ENCODE data around the gene EXOC3L1.

Gene EXOC3L1

DNA sequence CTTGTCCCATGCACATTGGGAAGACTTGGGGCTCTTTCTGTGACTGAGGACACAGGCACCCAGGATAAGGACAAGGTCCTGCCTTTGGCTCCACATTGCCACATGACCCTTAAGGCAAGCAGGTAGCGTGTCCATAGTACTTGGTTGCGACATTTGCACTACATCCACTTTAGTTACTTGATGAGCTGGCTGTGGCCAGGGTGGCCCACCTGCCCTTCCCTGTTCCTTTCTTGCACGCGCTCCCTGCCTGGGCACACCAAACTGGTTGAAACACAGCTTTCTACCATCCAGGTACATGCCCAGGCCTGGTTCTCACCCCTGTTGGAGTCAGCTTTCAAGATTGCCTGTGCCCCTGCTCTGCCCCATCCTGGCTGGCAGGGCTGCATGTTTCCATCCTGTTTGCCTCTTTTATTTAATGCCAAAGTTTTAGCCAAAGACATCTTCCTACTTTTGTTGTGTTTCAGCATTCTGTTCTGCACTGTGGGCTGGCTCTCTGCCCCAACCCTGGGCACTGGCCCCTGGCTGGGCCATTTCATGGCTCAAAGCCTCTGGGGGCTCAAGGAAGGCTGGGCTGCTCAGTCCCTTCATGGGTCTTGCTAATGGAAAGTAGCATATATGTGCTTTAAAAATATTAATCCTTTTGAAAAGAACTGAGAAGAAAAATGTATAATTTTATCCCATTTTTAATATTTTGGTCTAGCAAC is 42.3 kb downstream of the EXOC3L1 start:
- peak; percentile 48 for DNase-seq

DNA sequence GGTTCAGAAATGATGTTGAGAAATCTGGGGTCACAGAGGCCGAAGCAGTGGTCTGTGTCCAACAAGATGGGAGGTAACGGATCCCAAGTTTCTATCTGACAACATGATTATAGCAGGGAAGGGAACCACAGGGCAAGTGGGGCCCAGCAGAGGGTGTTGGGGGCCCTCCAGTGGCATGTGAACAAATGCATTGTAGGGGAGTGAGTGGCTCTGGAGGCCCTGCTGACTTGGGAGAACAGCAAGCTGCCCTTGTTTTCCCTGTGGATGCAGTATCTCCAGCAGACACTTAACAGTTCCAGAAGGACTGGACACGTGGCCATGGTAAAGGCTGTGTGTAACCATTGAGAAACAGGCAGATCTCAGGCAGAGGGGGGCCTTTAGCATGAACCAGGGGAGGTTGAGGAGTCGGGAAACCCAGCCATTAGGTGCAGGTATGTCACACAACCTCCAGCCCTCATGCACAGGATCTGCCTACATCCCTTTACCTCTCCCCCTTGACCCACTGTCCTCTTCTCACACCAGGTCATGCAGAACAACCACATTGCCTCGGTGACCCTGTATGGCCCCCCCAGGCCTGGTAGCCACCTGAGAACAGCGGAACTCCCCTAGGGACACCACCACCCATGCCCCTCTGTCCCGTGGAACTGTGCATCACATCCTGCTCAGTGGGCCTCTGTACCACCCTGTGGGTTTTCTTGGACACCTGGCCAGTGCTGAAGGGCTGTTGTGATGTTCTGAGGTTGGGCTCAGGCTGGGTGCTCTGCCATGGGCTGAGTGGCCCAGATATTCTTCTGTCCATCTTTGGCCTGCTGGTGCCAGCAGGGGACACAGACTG is 43.2 kb downstream of the EXOC3L1 start:
- DNase-seq: no peak

DNA sequence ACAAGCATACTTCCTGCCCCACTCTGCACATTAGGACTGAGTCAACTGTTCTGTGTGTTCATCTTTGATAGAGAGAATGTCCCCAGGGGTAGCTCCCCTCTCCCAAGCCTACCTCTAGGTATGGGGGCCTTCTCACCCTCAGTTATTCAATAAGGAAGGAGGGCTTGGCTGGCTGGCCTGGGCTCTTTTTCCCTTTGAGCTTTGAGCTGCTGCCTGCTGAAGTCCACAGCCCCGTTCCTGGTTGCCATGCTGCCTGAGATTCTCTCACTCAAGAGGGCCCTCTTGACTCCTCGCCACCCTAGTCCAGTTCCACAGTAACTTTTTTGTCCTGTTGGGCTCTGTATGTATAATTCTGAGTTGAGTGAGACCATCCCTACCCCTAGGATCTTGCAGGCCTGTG is 44.2 kb downstream of the EXOC3L1 start:
- no peak for DNase-seq

GRCh38 chr16:67144943-67145342 is 45.0 kb downstream of the EXOC3L1 start:
- DNase-seq: no peak

DNA sequence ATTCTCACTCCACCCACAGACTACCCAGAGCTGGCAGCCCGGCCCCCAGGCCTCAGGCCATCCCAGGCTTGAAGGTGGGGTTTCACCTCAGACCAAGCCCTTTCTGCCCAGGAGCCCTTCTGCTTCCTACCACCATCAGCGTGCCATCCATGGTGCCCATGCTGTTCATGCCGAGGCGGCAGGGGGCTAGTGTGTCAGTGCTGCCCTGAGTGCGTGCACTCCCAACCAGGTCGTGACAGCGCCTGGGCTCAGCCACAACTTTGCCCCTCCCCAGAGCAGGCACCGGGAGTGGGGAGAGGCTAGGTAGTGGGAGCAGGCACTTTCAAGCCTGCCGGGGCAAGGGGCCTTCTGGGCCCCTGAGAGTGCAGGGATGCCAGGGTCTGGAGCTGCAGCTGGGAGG is 47.6 kb downstream of the EXOC3L1 start:
- no peak for DNase-seq

DNA sequence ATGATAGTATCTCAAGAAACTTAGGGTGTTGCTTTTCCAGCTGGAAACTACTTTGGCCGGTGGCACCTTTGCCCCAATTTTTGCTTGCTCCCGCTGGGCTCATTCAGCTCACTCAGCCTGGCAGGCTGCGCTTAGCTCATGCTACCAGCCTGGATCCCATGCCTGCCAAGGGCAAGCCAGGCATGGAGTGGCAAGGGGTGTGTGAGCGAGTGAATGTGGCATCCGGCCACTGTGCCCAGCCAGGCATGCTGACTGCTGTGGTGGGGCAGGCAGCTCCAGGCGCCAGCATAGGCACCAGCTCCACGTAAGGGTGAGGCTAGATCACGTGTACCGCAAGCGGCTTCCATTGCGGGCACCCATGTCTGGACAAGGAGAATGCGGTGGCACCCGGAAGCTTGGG is 48.5 kb downstream of the EXOC3L1 start:
- DNase-seq: no peak

DNA sequence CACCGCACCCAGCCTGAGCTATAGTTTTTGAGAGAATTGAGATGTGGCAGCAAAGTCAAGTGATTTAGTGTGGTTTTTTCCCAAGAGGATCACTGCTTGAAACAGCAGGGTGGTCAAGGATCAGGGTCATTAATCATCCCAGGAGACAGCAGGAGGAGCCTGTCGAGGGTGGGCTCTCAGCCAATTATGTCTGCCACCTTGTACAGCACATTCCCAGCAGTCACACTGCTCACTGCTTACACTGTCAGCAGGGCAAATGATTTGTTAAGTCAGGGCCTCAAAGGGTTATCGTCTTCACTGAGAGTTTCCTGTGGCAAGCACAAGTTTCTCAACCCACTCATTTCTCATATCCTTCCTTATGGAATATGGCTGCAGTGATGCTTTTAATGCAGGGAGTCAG is 52.3 kb downstream of the EXOC3L1 start:
- no peak for DNase-seq

Measured in islet precursor cell (in vitro differentiated cells).